SU-DHL-6 (cell line): ENCODE measurements around the gene CNPY4.

ENCODE experiments used
- EZH2phosphoT487 ChIP-seq: fragments of 200-600 bp; sonication (generic), shearing (Covaris generic); conservative IDR thresholded peaks from 2 replicates; pipeline ENCODE4 v1.6.1; 2018; ENCODE audit warnings: mild to moderate bottlenecking, antibody characterized with exemption, low read length, moderate library complexity, mixed read lengths
- TF ChIP-seq, protein P1 (sequence below): fragments of 200-600 bp; sonication (generic); IDR thresholded peaks from one replicate; pipeline ENCODE4 v1.5.1; 2017; ENCODE audit warnings: antibody characterized with exemption, mild to moderate bottlenecking, low read length, moderate library complexity; ENCODE audit not compliant: insufficient read depth, poor library complexity, severe bottlenecking

DNA sequence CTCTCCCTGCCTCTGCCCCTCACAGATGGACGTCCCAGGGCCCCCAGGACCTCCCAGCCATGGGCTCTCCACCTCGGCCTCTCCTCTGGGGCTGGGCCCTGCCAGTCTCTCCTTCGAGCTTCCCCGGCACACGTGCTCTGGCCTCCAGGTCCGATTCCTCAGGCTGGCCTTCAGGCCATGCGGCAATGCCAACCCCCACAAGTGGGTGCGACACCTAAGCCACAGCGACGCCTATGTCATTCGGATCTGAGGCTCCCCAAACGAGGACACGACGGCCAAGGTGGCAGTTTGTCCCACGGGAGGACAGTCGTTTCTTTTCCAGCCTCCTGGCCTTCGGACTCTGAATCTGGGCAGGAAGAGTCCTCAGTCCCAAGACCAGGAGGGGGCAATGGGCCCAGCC lies 12.8 kb upstream of the CNPY4 start:
- TF ChIP-seq, protein P1, sequence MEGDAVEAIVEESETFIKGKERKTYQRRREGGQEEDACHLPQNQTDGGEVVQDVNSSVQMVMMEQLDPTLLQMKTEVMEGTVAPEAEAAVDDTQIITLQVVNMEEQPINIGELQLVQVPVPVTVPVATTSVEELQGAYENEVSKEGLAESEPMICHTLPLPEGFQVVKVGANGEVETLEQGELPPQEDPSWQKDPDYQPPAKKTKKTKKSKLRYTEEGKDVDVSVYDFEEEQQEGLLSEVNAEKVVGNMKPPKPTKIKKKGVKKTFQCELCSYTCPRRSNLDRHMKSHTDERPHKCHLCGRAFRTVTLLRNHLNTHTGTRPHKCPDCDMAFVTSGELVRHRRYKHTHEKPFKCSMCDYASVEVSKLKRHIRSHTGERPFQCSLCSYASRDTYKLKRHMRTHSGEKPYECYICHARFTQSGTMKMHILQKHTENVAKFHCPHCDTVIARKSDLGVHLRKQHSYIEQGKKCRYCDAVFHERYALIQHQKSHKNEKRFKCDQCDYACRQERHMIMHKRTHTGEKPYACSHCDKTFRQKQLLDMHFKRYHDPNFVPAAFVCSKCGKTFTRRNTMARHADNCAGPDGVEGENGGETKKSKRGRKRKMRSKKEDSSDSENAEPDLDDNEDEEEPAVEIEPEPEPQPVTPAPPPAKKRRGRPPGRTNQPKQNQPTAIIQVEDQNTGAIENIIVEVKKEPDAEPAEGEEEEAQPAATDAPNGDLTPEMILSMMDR, result no peak
- TF ChIP-seq EZH2phosphoT487, result no peak
